Ishikawa (cell line): ENCODE measurements around the gene ATP6V1E1.

Experiments used
- CEBPB ChIP-seq: IDR thresholded peaks from 2 replicates; pipeline ENCODE4 v1.6.1; 2012
- CREB1 ChIP-seq: IDR thresholded peaks from 2 replicates; pipeline ENCODE4 v1.6.1; 2012; ENCODE audit warnings: low read depth
- EGR1 ChIP-seq: IDR thresholded peaks from 2 replicates; pipeline ENCODE4 v1.6.1; 2012
- EP300 ChIP-seq: IDR thresholded peaks from 2 replicates; pipeline ENCODE4 v1.6.1; 2012; ENCODE audit warnings: borderline replicate concordance
- FOXM1 ChIP-seq: IDR thresholded peaks from 2 replicates; pipeline ENCODE4 v1.6.1; 2012; ENCODE audit warnings: low read depth, borderline replicate concordance
- NFIC ChIP-seq: IDR thresholded peaks from 2 replicates; pipeline ENCODE4 v1.6.1; 2012
- RAD21 ChIP-seq: IDR thresholded peaks from 2 replicates; pipeline ENCODE4 v1.6.1; 2012; ENCODE audit warnings: low read depth
- TAF1 ChIP-seq: IDR thresholded peaks from 2 replicates; pipeline ENCODE4 v1.6.1; 2012; ENCODE audit warnings: low read depth, mild to moderate bottlenecking
- TCF12 ChIP-seq: IDR thresholded peaks from 2 replicates; pipeline ENCODE4 v1.6.1; 2012; ENCODE audit warnings: low read depth
- TEAD4 ChIP-seq: IDR thresholded peaks from 2 replicates; pipeline ENCODE4 v1.6.1; 2012
- YY1 ChIP-seq: IDR thresholded peaks from 2 replicates; pipeline ENCODE4 v1.6.1; 2012; ENCODE audit warnings: low read depth
- ZBTB7A ChIP-seq: IDR thresholded peaks from 2 replicates; pipeline ENCODE4 v1.6.1; 2012; ENCODE audit warnings: low read depth
- TF ChIP-seq, protein P1 (sequence below): IDR thresholded peaks from 2 replicates; pipeline ENCODE4 v1.6.1; 2012
- TF ChIP-seq, protein P2 (sequence below): IDR thresholded peaks from 2 replicates; pipeline ENCODE4 v1.6.1; 2012
- TF ChIP-seq, protein P3 (sequence below): IDR thresholded peaks from 2 replicates; pipeline ENCODE4 v1.6.1; 2012; ENCODE audit warnings: low read depth, mild to moderate bottlenecking

ATP6V1E1 gene

GRCh38 chr22:17580441-17581031 lies 48.0 kb downstream of the ATP6V1E1 start:
- TF ChIP-seq CEBPB = no peak
- no peak for TF ChIP-seq CREB1

GRCh38 chr22:17579535-17579981 lies 49.0 kb downstream of the ATP6V1E1 start:
- TF ChIP-seq ZBTB7A = no peak
- no peak for TF ChIP-seq YY1
- TF ChIP-seq TCF12 = no peak

DNA sequence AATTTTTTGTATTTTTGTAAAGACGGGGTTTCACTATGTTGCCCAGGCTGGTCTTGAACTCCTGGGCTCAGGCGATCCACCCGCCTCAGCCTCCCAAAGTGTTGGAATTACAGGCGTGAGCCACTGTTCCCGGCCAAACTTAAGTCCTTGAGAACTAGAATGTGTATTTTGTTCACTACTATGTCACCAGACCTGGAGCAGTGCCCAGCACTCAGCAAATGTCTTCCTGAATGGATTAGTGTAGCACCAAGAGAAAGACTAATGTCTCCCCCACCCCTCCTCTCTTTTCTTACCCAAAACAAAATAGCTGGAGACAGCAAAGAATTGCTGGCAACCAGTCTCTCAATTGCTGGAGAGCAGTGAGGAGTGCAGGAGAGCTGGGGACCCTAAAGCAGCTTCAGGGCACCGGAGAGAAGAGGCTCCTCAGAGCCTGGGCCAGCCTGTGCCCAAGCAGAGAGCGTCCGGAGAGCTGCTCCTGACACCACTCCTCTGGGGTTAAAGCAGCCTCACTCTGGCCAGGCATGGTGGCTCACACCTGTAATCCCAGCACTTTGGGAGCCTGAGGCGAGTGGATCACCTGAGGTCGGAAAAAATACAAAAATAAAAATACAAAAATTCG lies 50.3 kb downstream of the ATP6V1E1 start:
- TF ChIP-seq EGR1 (no peak), NFIC (no peak), RAD21 (no peak), CEBPB (no peak), TEAD4 (no peak), ZBTB7A (no peak), YY1 (no peak), TCF12 (no peak), TAF1 (no peak), CREB1 (no peak), EP300 (no peak), FOXM1 (no peak)
- TF ChIP-seq, protein P1, sequence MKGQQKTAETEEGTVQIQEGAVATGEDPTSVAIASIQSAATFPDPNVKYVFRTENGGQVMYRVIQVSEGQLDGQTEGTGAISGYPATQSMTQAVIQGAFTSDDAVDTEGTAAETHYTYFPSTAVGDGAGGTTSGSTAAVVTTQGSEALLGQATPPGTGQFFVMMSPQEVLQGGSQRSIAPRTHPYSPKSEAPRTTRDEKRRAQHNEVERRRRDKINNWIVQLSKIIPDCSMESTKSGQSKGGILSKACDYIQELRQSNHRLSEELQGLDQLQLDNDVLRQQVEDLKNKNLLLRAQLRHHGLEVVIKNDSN = no peak
- TF ChIP-seq, protein P2, sequence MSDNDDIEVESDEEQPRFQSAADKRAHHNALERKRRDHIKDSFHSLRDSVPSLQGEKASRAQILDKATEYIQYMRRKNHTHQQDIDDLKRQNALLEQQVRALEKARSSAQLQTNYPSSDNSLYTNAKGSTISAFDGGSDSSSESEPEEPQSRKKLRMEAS = no peak
- TF ChIP-seq, protein P3, sequence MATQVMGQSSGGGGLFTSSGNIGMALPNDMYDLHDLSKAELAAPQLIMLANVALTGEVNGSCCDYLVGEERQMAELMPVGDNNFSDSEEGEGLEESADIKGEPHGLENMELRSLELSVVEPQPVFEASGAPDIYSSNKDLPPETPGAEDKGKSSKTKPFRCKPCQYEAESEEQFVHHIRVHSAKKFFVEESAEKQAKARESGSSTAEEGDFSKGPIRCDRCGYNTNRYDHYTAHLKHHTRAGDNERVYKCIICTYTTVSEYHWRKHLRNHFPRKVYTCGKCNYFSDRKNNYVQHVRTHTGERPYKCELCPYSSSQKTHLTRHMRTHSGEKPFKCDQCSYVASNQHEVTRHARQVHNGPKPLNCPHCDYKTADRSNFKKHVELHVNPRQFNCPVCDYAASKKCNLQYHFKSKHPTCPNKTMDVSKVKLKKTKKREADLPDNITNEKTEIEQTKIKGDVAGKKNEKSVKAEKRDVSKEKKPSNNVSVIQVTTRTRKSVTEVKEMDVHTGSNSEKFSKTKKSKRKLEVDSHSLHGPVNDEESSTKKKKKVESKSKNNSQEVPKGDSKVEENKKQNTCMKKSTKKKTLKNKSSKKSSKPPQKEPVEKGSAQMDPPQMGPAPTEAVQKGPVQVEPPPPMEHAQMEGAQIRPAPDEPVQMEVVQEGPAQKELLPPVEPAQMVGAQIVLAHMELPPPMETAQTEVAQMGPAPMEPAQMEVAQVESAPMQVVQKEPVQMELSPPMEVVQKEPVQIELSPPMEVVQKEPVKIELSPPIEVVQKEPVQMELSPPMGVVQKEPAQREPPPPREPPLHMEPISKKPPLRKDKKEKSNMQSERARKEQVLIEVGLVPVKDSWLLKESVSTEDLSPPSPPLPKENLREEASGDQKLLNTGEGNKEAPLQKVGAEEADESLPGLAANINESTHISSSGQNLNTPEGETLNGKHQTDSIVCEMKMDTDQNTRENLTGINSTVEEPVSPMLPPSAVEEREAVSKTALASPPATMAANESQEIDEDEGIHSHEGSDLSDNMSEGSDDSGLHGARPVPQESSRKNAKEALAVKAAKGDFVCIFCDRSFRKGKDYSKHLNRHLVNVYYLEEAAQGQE = no peak

DNA sequence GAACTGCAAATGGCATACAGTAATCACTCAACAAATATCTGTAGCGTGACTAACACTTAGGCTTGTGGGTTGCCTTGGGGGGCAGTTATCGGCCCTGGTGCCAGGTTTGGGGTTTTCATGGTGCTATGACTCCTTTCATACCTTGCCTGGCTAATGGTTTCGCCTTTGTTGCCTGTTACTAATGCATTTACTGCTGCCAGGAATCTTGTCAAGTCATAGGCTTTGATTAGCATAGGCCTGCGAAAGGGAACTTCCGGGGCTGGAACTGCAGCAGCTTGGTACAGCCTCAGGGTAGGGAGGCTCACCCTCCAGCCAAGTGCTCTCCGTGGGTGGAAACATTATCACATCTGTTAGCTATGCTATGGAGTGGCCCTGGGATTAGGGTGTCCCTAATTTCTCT lies 52.1 kb downstream of the ATP6V1E1 start:
- TF ChIP-seq FOXM1 (no peak), ZBTB7A (no peak), EP300 (no peak), NFIC (no peak), TCF12 (no peak)
- TF ChIP-seq, protein P3 = no peak

- TF ChIP-seq, protein P3 = no peak
- TF ChIP-seq CREB1 (no peak), CEBPB (no peak), EGR1 (no peak), YY1 (no peak), TAF1 (no peak), ZBTB7A (no peak), TEAD4 (no peak)
- TF ChIP-seq, protein P2 = no peak
Observed at GRCh38 chr22:17575681-17576080, 52.9 kb downstream of the ATP6V1E1 start.

DNA sequence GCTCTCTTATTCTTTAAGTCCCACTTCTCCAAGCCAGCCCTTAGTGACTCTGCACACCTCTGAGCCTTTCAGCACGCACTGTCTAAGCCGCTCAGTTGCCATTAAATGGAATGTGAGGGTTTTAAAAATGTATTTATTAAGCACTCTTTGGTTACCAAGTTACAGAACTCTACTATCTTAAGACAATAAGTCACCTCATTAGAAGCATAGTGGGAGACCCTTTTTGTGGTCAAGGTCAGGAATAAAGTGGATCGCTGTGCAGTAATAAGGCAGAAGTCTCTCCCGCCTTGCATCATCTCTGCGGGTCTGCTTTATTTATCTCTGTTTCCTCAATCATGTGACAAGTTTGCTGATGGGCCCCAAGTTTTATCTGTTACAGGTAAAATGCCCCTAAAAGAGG lies 53.4 kb downstream of the ATP6V1E1 start:
- TF ChIP-seq TEAD4 = no peak
- TF ChIP-seq, protein P1 = no peak
- TF ChIP-seq FOXM1 = no peak
- TF ChIP-seq, protein P2 = no peak
- no peak for TF ChIP-seq ZBTB7A
- no peak for TF ChIP-seq TAF1
